COLO829 (cell line): ENCODE data around the gene POLG.

Source experiments
- DNase-seq: peaks from one replicate; pipeline ENCODE4 v3.0.0; 2012; ENCODE audit warnings: low spot score

Gene POLG

DNA sequence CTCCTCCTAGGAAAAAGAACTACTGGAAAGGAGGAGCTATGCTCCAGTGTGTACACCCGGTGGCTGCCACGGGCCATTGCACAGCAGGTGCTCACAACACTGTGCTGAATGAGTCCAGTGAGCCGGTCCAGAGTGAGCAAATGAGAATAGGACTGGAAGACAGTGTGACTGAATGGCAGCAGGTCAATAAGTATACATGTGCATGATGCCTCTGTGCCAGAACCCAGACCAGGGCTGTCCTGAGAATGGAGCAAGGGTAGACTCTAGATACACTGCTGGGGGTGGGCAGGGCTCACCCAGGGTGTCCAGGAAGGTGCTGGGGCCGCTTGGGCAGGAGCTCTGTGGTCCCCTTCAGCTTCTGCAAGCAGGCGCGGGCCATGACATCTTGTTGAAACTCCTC, 8.3 kb downstream of the POLG start:
- no peak for DNase-seq

DNA sequence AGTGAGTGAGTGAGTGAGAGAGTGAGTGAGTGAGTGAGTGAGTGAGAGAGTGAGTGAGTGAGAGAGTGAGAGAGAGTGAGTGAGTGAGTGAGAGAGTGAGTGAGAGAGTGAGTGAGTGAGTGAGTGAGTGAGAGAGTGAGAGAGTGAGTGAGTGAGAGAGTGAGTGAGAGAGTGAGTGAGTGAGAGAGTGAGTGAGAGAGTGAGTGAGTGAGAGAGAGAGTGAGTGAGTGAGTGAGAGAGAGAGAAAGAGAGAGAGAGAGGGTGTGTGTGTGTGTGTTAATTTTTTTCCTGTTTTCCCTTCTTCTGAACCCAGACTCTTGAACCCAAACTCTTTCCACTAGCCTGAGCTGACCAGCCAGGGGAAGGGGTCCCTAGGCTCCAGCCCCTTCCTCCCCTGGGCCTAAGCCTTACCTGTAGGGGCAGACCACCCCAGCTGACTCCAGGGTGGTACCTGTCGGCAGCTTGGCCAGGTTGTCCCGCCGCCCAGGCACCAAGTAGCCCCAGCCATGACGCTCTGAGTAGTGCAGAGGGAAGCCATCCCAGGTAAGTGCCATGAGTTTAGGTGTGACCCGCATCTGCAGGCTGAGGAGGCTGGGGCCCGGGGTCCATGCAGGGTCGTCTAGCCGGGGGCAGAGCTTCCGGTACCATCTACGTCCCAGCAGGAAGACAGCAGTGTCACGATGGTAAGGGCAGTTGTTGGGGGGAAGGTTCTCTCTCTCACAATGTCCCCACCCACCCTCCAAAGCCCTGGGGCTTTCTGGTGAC, 9.4 kb downstream of the POLG start:
- DNase-seq, result no peak

DNA sequence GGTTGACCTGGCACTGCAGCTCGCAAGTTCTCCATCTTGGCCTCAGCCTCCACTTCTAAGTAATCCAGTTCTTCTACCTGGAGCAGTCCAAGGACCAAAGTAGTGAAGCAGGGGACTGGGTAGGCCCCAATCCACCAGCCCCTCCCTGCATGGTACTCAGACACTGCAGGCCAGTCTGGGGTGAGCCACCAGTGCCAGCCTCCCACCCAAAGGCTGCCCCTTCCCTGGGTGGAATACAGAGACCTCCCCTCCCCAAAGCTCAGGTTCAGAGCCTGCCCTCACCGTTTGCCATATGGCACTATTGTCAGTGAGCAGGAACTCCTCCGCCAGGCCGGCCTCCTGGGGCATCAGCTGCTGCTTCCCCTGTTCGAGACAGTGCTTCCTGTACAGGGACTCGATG, 10.8 kb downstream of the POLG start:
- no peak for DNase-seq

DNA sequence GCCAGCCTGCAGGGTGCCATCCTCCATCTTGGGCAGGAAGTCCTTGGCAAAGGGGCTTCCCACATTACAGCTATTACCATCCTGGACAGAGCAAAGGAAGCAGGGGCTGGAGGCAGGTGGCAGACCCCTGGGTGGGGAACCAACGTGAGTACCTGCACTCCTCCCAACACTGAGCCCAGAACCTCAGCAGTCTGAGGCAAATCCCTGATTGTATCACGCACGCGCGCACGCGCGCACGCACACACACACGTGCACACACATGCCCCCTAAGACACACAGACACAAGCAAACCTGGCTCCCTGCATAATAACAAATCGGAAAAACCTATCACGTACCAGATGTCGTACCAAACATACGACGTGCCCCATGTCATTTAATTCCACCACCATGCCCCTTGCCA, 11.8 kb downstream of the POLG start:
- DNase-seq, result no peak

- DNase-seq, result no peak
Measured at GRCh38 chr15:89321521-89322410, 12.9 kb downstream of the POLG start.

DNA sequence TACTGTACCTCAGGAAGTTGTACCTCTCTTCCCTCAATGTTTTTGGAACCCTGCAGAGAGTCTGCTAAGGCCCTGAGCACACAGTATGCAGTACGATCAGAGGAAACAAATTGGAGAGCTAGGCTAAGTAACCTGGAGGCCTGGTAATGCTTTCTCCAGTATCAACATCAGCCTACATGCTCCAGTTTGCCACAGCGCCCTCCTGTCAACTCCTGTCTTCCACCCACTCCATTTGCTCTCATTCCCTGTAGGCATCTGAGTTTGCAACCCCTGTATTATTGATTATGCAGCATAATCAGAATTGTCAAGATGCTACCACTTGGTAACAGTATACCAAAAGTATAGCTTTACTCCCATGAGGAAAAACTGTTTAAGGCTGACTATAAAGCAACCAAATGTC, 14.4 kb downstream of the POLG start:
- no peak for DNase-seq

GRCh38 chr15:89319678-89320077, 14.9 kb downstream of the POLG start:
- no peak for DNase-seq

DNA sequence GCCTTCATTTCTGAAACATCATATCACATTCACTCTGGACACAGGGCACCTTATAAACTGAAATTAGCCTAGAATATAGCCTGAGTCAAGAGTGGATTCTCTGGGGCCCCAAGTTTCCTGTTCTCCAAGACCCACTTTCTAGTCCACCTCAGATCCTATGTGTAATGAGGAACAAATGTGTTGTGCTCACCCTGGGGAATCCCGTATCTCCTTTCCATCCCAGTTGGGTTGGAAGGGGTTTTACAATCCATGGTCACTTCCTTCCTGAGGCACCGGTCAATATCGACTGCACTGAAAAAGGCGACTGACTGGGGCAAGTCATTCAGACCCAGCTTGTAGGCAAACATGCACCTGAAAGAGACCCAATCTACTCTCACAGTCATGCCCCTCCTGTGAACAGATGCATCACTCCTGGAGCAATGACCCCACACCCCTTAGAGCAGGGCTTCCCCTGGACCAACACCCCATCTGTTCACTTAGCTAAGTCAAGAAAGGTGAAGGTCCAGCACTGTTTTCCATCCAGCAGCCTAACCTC, 17.4 kb downstream of the POLG start:
- no peak for DNase-seq

GRCh38 chr15:89316504-89316903, 18.1 kb downstream of the POLG start:
- DNase-seq, result no peak

DNA sequence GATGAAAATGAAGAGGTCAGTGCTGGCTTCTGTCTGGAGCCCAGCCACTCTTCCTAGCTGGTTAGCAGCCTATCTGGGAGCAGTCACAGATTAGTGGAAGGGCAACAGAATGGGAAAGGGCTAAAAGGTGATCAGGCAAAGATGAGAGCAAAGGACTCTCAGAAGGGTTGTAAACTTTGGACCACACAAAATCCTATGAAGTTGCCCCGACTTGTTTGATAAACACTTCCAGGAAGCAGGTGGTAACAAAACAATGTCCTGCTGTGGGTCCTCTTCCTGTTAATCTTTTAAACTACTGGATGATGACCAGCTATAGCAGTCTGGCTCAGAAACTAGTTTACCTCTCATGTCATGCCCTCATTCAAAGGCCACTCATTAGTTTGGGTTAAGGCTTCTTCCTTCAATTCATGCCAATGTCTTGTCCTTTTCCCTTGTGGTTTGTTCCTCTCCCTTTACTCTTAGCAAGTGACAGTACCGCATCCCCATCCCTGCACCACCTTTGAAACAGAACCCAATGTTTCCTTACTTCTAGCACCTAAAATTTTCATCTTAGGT, 19.2 kb downstream of the POLG start:
- DNase-seq, result no peak

GRCh38 chr15:89309993-89310392, 24.6 kb downstream of the POLG start:
- no peak for DNase-seq

DNA sequence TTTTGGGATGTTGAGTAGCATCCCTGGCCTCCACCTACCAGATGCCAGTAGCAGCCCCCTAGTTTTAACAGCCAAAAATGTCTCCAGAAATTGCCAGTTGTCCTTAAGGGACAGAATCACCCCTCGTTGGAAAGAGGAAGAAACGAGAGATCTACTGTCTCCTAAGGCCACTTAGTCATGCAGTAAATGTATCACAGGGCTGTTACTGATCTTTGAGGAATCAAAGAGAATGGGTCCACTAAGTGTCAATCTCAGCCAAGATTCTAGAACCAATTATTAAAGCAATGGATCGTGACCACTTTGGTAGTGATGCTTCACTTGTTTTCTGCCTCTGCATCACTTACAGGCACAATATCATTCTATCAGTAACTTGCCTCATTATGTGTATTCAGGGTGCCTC, 26.4 kb downstream of the POLG start:
- no peak for DNase-seq

DNA sequence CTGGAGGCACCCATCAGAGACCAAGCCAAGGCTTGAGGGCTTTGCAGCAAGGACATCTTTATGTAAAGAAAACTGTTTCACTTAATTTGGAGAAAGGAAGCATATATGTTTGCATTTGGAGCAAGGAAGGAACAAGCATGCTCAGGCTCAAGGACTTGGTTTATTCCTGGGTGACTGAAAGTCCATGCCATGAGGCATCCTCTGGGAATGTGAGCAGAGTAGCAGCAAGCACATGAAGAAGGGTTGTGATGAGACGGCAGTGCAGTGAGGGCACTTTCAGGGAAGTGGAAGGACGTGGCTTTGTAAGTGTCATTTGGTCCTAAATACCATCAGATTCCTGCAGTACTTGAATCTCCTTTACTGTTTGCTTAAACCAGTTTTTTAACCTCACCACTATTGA, 26.8 kb downstream of the POLG start:
- no peak for DNase-seq

GRCh38 chr15:89307046-89307587, 27.5 kb downstream of the POLG start:
- DNase-seq, result peak; percentile 84

DNA sequence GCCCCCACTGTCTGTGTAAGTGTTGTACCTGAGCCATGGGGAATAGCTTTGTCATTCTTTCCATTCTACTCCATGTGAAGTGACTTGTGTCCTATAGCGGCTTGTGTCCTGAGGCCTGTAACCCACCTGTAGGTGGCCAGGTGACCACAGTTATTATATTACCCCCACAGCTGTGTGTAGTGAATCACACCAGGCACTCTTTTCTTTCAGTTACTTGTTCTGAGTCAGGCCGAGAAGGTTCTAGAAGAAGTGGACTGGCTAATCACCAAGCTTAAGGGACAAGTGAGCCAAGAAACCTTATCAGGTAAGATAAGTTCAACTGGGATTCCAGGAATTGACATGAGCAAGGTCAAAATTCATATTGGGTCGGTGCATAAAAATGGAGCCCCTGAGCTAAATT, 29.2 kb downstream of the POLG start:
- DNase-seq, result no peak

GRCh38 chr15:89303986-89304385, 30.6 kb downstream of the POLG start:
- no peak for DNase-seq

- no peak for DNase-seq
Measured at GRCh38 chr15:89301304-89302089, 33.1 kb downstream of the POLG start.

GRCh38 chr15:89299896-89300295, 34.7 kb downstream of the POLG start:
- DNase-seq, result peak; percentile 32

GRCh38 chr15:89293012-89293411, 41.6 kb downstream of the POLG start:
- no peak for DNase-seq

DNA sequence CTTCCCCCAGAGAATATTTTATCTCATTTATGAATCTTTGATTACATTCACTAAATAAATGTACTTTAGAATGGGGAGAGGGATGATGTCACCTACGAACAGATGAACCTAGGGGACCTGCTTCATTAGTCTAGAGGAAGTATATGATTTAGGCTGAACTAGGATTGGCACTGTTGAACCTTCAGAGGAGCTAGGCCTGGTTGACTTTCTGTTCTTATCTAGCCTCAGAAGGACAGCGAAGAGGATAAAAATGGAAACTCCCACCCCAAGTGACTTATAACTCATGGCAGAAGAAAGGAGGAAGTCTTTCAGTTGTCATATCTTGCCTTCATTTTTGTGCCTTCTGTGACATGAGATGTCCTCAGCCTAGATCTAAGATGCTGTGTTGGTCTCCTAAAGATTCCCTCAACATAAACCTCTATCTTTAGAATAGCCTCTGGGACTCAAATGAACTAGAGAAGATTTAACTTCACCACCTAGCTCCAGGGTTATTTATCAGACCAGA, 42.6 kb downstream of the POLG start:
- DNase-seq, result no peak

DNA sequence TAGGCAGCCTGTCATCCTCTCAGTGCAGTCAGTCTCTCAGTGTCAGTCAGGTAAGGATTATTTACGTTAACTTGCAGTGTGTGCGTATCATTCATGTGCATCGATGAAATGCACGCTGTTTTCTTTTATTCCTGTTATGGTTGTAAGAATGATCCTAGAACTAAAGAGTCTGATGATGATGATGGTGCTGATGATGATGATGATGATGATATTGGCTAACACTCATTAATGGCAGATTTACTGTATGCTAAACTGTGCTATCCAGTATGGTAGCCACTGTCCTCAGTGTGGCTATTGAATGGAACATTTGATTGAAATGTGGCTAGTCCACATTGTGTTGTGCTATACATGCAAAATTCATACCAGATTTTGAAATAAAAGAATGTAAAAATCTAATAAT, 51.4 kb downstream of the POLG start:
- DNase-seq, result no peak

- DNase-seq, result no peak
Measured at GRCh38 chr15:89282631-89283030, 52.0 kb downstream of the POLG start.
